NCI-H2196 (cell line): Measurements from ENCODE around the gene EPN2.

ENCODE experiments used
- DNase-seq: peaks from one replicate; lab custom pipeline; 2025; ENCODE audit not compliant: unreplicated experiment; lab: John Stamatoyannopoulos, UW

Gene EPN2

GRCh38 chr17:19291646-19292376 is 54.6 kb downstream of the EPN2 start:
- no peak for DNase-seq

GRCh38 chr17:19292377-19292711 is 55.2 kb downstream of the EPN2 start:
- DNase-seq = no peak

GRCh38 chr17:19294443-19294842 is 57.3 kb downstream of the EPN2 start:
- no peak for DNase-seq

- DNase-seq = no peak
These were observed 58.4 kb downstream of the EPN2 start for GRCh38 chr17:19295473-19296135.

GRCh38 chr17:19296786-19297778 is 59.9 kb downstream of the EPN2 start:
- no peak for DNase-seq

GRCh38 chr17:19298569-19299213 is 61.5 kb downstream of the EPN2 start:
- no peak for DNase-seq

GRCh38 chr17:19299214-19299747 is 62.1 kb downstream of the EPN2 start:
- no peak for DNase-seq

GRCh38 chr17:19299866-19300265 is 62.7 kb downstream of the EPN2 start:
- no peak for DNase-seq

GRCh38 chr17:19301274-19301951 is 64.2 kb downstream of the EPN2 start:
- no peak for DNase-seq

- no peak for DNase-seq
These were observed 64.8 kb downstream of the EPN2 start for GRCh38 chr17:19301973-19302372.

GRCh38 chr17:19302791-19303331 is 65.7 kb downstream of the EPN2 start:
- no peak for DNase-seq

GRCh38 chr17:19303367-19303776 is 66.2 kb downstream of the EPN2 start:
- DNase-seq = no peak

GRCh38 chr17:19304209-19304608 is 67.0 kb downstream of the EPN2 start:
- no peak for DNase-seq

- DNase-seq = no peak
These were observed 67.6 kb downstream of the EPN2 start for GRCh38 chr17:19304751-19305150.

- no peak for DNase-seq
These were observed 68.1 kb downstream of the EPN2 start for GRCh38 chr17:19305256-19305655.

GRCh38 chr17:19305761-19306159 is 68.6 kb downstream of the EPN2 start:
- DNase-seq = no peak

- DNase-seq = no peak
These were observed 69.3 kb downstream of the EPN2 start for GRCh38 chr17:19306160-19307111.

GRCh38 chr17:19307521-19307920 is 70.4 kb downstream of the EPN2 start:
- no peak for DNase-seq

GRCh38 chr17:19308398-19308797 is 71.2 kb downstream of the EPN2 start:
- no peak for DNase-seq
